Measurements from ENCODE around the gene NCOA5.

NCOA5 gene

DNA sequence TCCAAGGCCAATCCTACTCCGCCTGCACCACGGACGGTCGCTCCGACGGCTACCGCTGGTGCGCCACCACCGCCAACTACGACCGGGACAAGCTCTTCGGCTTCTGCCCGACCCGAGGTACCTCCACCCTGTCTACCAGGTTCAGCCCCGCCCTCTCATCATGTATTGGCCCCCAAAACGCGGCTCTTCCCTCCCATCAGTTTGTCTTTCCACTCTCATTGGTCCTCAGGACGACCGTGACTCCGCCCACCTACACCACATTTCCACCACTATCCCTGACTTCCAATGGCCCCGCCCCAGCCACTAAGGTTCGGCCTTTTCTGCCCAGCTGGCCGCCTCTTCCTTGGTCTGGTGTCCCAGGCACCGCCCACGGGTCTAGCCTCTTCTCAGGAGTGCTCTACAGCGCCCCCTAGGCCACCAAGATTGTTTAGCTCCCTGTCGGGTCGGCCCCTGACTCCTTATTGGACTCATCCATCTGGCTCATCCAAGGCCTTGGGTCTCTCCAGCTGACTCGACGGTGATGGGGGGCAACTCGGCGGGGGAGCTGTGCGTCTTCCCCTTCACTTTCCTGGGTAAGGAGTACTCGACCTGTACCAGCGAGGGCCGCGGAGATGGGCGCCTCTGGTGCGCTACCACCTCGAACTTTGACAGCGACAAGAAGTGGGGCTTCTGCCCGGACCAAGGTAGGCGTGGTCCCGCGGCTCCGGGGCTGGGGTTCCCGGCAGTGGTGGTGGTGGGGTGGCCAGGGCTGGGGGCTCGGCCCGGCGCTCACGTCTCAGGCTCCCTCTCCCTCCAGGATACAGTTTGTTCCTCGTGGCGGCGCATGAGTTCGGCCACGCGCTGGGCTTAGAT, 77.9 kb downstream of the NCOA5 start:
- DNase-seq (ENCODE audit: insufficient read length, low spot score) (no peak), FAIRE-seq (no peak)
- TF ChIP-seq, protein P1, sequence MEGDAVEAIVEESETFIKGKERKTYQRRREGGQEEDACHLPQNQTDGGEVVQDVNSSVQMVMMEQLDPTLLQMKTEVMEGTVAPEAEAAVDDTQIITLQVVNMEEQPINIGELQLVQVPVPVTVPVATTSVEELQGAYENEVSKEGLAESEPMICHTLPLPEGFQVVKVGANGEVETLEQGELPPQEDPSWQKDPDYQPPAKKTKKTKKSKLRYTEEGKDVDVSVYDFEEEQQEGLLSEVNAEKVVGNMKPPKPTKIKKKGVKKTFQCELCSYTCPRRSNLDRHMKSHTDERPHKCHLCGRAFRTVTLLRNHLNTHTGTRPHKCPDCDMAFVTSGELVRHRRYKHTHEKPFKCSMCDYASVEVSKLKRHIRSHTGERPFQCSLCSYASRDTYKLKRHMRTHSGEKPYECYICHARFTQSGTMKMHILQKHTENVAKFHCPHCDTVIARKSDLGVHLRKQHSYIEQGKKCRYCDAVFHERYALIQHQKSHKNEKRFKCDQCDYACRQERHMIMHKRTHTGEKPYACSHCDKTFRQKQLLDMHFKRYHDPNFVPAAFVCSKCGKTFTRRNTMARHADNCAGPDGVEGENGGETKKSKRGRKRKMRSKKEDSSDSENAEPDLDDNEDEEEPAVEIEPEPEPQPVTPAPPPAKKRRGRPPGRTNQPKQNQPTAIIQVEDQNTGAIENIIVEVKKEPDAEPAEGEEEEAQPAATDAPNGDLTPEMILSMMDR (IDR thresholded peaks at IDR 0.05; ENCODE audit: insufficient read depth, missing control alignments) = peak; percentile 22

Measured in D721Med (cell line).